CD4-positive, alpha-beta T cell treated with Interleukin-10 for 1 hour (primary cell): ENCODE results near the gene RNASEH2C.

Experiments used
- DNase-seq: peaks from one replicate; pipeline ENCODE4 v3.0.0-alpha.2; 2020

RNASEH2C gene

DNA sequence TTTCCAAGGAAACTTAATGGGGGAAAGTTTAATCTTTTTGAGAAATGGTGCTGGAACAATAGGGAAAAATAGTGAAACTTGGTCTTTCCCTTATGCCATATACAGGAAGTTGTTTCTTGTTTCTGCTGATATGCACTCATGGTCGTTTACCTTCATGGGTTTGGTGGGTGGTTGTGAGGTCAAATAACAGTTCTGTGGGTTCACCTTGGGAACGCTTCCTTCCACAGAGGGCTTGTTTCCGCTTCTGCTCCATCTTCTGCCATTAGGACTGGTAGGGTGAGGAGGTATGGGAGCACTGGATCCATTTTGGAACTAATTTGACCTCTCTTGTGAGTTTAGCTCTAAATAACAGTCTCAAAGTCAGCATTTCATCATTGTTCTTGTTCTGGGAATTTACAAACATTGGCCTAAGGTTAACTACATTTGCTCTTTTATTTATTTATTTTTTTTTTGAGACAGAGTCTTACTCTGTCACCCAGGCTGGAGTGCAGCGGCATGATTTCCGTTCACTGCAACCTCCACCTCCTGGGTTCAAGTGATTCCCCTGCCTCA lies 40.3 kb downstream of the RNASEH2C start:
- DNase-seq, result no peak

DNA sequence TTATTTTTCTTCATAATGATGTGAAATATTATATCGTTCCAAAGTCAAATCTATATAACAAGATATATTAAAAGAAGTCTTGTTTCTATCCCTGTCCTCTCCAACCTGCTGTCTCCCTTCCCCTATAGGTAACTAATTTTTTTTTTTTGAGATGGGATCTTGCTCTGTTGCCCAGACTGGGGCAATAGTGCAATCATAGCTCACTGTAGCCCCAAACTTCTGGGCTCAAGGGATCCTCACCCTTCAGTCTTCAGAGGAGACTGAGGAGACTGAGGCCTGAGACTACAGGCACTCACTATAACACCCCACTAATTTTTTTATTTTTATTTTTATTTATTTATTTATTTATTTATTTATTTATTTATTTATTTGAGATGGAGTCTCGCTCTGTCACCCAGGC lies 47.6 kb downstream of the RNASEH2C start:
- DNase-seq, result no peak

DNA sequence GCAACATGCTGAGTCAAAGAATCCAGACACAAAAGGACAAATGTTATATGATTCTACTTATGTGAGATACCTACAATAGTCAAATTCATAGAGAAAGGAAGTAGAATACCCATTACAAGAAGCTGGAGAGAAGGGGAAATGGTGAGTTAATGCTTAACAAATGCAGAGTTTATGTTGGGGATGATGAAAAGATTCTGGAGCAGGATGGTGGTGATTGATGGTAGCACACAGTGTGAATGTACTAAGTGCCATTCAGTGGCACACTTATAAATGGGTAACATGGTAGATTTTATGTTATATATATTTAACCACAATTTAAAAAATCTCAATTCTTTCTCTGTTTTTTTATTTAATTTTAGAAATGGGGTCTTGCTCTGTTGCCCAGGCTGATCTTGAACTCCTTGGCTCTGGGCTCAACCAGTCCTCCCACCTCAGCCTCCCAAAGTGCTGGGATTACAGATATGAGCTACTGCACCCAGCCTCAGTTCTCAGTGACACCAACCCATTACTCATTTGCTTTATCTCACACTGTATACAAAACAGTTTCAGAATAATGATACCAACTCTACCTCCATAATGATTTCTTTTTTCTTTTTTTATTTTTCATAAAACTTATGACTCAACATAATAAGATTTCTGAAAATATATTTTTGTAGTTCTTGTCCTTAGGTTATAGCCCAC lies 48.3 kb downstream of the RNASEH2C start:
- DNase-seq, result no peak
